PFSK-1 (cell line): ENCODE data around the gene DNAH17.

Experiments used
- FOXP2 ChIP-seq: optimal IDR thresholded peaks from 2 replicates; pipeline ENCODE3; 2011; ENCODE audit warnings: borderline replicate concordance, control low read depth, inconsistent platforms; ENCODE audit not compliant: insufficient read depth; ENCODE audit errors: extremely low read length, extremely low read depth
- POLR2AphosphoS5 ChIP-seq: IDR thresholded peaks from 2 replicates; pipeline ENCODE4 v1.6.1; 2012; ENCODE audit warnings: low read depth, mild to moderate bottlenecking, control low read depth, low read length, moderate library complexity
- TAF1 ChIP-seq: IDR thresholded peaks from 2 replicates; pipeline ENCODE4 v1.6.1; 2012; ENCODE audit warnings: low read length, control low read depth, borderline replicate concordance; ENCODE audit not compliant: insufficient read depth
- TF ChIP-seq, protein P1 (sequence below), 2 experiments: IDR thresholded peaks; 2 replicates each; pipeline versions ENCODE4 v1.6.1 to v1.8.0; 2011 to 2012; ENCODE audit warnings: low read depth in 2 of 2, low read length in 2 of 2, control low read depth in 1 of 2, inconsistent platforms in 1 of 2, mild to moderate bottlenecking in 1 of 2, moderate library complexity in 1 of 2; ENCODE audit not compliant: insufficient read depth in 1 of 2

GRCh38 chr17:78415821-78416711, 161.1 kb downstream of the DNAH17 start:
- no peak for TF ChIP-seq POLR2AphosphoS5
- TF ChIP-seq TAF1, result no peak
- TF ChIP-seq, protein P1, sequence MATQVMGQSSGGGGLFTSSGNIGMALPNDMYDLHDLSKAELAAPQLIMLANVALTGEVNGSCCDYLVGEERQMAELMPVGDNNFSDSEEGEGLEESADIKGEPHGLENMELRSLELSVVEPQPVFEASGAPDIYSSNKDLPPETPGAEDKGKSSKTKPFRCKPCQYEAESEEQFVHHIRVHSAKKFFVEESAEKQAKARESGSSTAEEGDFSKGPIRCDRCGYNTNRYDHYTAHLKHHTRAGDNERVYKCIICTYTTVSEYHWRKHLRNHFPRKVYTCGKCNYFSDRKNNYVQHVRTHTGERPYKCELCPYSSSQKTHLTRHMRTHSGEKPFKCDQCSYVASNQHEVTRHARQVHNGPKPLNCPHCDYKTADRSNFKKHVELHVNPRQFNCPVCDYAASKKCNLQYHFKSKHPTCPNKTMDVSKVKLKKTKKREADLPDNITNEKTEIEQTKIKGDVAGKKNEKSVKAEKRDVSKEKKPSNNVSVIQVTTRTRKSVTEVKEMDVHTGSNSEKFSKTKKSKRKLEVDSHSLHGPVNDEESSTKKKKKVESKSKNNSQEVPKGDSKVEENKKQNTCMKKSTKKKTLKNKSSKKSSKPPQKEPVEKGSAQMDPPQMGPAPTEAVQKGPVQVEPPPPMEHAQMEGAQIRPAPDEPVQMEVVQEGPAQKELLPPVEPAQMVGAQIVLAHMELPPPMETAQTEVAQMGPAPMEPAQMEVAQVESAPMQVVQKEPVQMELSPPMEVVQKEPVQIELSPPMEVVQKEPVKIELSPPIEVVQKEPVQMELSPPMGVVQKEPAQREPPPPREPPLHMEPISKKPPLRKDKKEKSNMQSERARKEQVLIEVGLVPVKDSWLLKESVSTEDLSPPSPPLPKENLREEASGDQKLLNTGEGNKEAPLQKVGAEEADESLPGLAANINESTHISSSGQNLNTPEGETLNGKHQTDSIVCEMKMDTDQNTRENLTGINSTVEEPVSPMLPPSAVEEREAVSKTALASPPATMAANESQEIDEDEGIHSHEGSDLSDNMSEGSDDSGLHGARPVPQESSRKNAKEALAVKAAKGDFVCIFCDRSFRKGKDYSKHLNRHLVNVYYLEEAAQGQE (IDR thresholded peaks at IDR 0.05; ENCODE audit: insufficient read depth in 1 of 2, low read depth in 2 of 2, low read length in 2 of 2), result no peak
- no peak for TF ChIP-seq FOXP2
